ENCODE data around the gene KCNT2. TPM values are rescaled to one million over a fixed set of nuclear protein-coding genes. Genes with fewer than 3 reads are reported as not detected.

Gene KCNT2
- total and polyA plus RNA-seq, 2 of the 8 experiments (the other 6 are each of a cell fraction or from before 2014, with no cell fraction given), result 2.3 to 10.2 TPM

- TF ChIP-seq KDM4A (IDR thresholded peaks at IDR 0.05; ENCODE audit: low read depth, low read length, severe bottlenecking) (peak; percentile 22), EZH2 (IDR thresholded peaks at IDR 0.05; ENCODE audit: low read depth, low read length, severe bottlenecking) (no peak), SRF (IDR thresholded peaks at IDR 0.05; ENCODE audit: low read depth, low read length) (no peak), RXRA (IDR thresholded peaks at IDR 0.05; ENCODE audit: insufficient read depth, low read depth, low read length) (no peak), KDM5A (IDR thresholded peaks at IDR 0.05; ENCODE audit: low read length) (no peak), HDAC2 (IDR thresholded peaks at IDR 0.05; ENCODE audit: borderline replicate concordance in 1 of 2, low read depth in 2 of 2, low read length in 2 of 2) (0 out of 4 replicates have a peak, but pooled peaks have one; percentile 5 to 35), JUN (IDR thresholded peaks at IDR 0.05; ENCODE audit: low read depth, low read length) (no peak)
- TF ChIP-seq, protein P1, sequence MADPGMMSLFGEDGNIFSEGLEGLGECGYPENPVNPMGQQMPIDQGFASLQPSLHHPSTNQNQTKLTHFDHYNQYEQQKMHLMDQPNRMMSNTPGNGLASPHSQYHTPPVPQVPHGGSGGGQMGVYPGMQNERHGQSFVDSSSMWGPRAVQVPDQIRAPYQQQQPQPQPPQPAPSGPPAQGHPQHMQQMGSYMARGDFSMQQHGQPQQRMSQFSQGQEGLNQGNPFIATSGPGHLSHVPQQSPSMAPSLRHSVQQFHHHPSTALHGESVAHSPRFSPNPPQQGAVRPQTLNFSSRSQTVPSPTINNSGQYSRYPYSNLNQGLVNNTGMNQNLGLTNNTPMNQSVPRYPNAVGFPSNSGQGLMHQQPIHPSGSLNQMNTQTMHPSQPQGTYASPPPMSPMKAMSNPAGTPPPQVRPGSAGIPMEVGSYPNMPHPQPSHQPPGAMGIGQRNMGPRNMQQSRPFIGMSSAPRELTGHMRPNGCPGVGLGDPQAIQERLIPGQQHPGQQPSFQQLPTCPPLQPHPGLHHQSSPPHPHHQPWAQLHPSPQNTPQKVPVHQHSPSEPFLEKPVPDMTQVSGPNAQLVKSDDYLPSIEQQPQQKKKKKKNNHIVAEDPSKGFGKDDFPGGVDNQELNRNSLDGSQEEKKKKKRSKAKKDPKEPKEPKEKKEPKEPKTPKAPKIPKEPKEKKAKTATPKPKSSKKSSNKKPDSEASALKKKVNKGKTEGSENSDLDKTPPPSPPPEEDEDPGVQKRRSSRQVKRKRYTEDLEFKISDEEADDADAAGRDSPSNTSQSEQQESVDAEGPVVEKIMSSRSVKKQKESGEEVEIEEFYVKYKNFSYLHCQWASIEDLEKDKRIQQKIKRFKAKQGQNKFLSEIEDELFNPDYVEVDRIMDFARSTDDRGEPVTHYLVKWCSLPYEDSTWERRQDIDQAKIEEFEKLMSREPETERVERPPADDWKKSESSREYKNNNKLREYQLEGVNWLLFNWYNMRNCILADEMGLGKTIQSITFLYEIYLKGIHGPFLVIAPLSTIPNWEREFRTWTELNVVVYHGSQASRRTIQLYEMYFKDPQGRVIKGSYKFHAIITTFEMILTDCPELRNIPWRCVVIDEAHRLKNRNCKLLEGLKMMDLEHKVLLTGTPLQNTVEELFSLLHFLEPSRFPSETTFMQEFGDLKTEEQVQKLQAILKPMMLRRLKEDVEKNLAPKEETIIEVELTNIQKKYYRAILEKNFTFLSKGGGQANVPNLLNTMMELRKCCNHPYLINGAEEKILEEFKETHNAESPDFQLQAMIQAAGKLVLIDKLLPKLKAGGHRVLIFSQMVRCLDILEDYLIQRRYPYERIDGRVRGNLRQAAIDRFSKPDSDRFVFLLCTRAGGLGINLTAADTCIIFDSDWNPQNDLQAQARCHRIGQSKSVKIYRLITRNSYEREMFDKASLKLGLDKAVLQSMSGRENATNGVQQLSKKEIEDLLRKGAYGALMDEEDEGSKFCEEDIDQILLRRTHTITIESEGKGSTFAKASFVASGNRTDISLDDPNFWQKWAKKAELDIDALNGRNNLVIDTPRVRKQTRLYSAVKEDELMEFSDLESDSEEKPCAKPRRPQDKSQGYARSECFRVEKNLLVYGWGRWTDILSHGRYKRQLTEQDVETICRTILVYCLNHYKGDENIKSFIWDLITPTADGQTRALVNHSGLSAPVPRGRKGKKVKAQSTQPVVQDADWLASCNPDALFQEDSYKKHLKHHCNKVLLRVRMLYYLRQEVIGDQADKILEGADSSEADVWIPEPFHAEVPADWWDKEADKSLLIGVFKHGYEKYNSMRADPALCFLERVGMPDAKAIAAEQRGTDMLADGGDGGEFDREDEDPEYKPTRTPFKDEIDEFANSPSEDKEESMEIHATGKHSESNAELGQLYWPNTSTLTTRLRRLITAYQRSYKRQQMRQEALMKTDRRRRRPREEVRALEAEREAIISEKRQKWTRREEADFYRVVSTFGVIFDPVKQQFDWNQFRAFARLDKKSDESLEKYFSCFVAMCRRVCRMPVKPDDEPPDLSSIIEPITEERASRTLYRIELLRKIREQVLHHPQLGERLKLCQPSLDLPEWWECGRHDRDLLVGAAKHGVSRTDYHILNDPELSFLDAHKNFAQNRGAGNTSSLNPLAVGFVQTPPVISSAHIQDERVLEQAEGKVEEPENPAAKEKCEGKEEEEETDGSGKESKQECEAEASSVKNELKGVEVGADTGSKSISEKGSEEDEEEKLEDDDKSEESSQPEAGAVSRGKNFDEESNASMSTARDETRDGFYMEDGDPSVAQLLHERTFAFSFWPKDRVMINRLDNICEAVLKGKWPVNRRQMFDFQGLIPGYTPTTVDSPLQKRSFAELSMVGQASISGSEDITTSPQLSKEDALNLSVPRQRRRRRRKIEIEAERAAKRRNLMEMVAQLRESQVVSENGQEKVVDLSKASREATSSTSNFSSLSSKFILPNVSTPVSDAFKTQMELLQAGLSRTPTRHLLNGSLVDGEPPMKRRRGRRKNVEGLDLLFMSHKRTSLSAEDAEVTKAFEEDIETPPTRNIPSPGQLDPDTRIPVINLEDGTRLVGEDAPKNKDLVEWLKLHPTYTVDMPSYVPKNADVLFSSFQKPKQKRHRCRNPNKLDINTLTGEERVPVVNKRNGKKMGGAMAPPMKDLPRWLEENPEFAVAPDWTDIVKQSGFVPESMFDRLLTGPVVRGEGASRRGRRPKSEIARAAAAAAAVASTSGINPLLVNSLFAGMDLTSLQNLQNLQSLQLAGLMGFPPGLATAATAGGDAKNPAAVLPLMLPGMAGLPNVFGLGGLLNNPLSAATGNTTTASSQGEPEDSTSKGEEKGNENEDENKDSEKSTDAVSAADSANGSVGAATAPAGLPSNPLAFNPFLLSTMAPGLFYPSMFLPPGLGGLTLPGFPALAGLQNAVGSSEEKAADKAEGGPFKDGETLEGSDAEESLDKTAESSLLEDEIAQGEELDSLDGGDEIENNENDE (IDR thresholded peaks at IDR 0.05; ENCODE audit: insufficient replicate concordance, low read length), result peak; percentile 17
Observed at GRCh38 chr1:196608390-196609369, at the start of gene KCNT2 (continued).

All from H1 (cell line).